IPS-18c (cell line): ENCODE measurements around the gene TMA7B.

Experiments used
- H3K4me3 ChIP-seq: 2 replicates; pipeline ENCODE4 v1.7.0; 2013; ENCODE audit warnings: low read depth, mild to moderate bottlenecking, low read length, moderate library complexity; ENCODE audit not compliant: insufficient read depth
- H3K9me3 ChIP-seq: one replicate; pipeline ENCODE4 v1.6.1; 2013; ENCODE audit warnings: mild to moderate bottlenecking, low read length, moderate library complexity; ENCODE audit not compliant: control insufficient read depth, insufficient read depth

Gene TMA7B

DNA sequence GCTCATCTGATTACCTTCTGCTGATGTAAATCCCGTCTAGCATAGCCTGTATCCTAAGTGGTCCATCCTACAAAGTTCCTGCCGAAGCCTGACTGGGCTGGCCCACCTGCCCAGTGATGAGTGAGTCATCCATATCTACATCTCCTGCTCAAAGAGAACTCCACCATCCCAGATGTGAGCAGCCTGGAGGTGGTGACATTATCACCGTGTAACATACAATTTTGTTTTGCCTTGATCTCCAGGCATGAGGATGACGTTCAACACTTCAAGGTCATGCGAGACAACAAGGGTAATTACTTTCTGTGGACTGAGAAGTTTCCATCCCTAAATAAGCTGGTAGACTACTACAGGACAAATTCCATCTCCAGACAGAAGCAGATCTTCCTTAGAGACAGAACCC, 5.6 kb downstream of the TMA7B start:
- H3K9me3 ChIP-seq = no peaks in the 10 kb centered on the region
- H3K4me3 ChIP-seq = no peak overlapping the region

DNA sequence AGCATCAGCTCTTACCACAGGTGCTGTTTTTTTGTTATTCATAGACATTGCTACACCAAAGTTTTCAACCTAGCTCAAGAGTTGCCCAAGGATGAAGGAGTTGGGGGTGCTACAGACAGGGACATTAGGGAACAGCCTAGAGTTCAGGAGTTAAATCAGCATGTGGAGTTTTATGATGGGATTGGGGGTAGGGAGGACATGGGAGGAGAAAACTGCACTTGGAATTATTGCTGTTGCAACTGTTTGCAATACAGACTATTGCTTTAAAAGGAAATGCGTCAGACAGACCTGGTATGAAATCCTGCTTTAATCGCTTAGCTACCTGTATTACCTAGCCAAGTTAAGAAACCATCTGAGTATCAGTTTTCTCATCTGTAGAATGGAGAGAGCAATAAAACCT, 6.3 kb downstream of the TMA7B start:
- Histone ChIP-seq H3K9me3 (no peaks in the 10 kb centered on the region), H3K4me3 (no peak overlapping the region)

DNA sequence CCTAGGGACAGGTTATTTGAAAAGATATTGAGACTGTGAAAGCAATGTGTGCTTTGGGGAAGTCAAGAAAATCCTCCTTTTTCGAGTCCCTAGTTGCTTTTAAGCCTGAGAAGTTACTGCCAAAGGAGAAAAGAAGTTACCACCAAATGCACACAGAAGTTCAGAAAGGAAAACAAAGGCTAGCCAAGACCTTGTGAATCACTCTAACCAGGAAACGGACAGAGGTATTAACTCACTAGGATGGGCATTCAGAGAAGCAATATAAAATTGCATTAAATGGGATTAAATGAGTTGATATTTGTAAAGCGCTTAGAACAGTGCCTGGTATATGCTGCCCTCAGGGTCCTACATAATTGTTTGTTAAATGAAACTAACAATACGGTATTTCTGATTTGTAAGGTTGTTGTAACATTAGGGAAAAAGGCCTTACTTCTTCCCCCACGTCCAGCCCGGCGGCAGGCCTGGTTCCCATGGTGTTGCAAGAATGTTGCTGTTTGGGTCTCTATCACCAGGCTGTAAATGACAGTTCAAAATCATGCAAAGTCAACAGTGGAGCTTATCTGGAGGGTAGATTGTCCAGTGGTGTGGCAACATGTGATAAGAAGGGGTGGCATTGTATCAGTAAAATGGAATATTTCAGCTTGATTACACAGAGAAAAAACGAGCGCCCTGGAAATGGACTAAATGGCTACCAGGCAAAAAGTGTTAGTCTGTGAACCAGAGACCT, 7.1 kb downstream of the TMA7B start:
- no peak overlapping the region for H3K4me3 ChIP-seq
- no peaks in the 10 kb centered on the region for H3K9me3 ChIP-seq

DNA sequence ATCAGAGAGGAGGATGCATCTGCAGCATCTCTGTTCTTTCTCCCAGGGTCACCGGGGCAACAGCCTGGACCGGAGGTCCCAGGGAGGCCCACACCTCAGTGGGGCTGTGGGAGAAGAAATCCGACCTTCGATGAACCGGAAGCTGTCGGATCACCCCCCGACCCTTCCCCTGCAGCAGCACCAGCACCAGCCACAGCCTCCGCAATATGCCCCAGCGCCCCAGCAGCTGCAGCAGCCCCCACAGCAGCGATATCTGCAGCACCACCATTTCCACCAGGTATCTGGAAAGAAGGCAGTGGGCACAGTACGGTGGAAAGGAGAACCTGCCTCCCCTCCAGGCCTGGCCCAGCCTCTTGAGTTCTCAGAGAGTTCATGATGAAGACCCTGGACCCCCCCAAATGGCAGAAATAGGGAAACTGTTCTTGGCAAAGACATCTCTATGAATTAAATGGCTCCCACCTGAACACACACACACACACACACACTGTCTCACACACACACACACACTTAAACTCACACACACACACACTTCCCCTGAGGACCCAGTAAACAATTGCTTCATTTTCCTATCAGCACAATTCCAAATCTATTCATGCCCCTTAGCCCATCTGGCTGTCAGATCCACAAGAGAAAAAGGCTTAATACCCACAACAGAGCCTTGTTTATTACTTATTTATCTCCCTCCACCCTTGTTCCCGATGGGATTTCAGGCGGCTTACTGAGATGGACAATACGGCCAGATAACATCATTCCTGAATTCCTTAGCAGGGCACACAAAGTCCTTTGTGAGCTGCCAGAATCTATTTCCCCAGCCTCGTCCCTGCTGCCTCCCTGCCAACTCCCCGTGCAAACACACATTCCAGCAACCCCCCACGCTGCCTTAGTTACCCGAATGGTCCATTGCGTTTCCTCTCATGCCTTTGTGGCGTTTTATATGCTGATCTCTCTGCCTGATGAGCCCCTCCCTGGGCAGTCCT, 8.1 kb downstream of the TMA7B start:
- H3K9me3 ChIP-seq = no peaks in the 10 kb centered on the region
- H3K4me3 ChIP-seq = no peak overlapping the region

DNA sequence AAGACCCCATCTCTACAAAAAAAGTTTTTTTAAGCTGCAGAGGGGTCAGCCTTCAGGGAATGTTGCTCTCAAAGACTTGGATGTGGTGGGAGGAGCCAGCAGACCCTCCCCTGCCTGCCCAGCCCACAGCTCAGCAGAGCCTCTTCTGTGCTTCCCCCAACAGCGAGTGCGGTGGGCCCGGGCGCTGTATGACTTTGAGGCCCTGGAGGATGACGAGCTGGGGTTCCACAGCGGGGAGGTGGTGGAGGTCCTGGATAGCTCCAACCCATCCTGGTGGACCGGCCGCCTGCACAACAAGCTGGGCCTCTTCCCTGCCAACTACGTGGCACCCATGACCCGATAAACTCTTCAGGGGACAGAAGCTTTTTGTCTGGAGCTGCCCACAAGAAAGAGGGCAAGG, 10.5 kb downstream of the TMA7B start:
- Histone ChIP-seq H3K4me3 (no peak overlapping the region), H3K9me3 (no peaks in the 10 kb centered on the region)

DNA sequence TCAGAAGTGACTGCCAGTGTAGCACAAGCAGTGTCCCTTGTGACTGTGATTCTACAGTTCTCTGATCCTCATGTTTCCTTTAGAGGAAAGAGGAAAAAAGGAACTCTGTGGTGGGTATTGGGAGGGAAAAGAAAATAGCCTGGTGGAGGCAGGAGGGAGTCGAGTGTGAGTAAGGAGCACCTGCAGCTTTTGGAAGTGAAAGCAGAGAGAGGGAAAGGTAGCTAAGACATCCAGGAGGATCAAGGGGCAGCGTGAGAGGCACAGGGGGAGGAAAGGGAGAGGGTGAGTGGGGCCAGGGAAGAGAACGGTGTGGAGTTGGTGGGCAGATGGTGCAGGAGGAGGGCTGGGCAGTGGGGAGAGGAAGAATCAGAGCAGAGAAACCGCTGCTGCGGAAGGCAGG, 12.4 kb downstream of the TMA7B start:
- Histone ChIP-seq H3K4me3 (no peak overlapping the region), H3K9me3 (no peaks in the 10 kb centered on the region)

DNA sequence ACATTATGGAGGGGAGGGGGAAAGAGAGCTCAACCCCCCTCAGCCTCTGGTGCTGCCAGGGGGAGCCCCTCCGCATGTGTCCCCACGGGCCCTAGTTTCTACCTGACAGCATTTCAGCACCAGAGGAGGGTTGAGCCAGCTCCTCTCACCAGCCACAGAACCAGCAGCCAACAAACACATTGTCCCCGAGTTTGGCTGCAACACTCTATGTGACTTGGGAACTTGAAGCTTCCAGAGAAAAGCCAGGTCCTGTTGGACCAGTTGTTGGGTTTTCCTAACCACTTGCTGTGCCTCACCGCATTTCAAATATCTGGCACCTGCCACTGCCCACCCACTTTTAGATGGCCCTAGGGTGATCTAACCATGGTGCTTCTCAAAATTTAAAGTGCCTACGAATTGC, 13.5 kb downstream of the TMA7B start:
- Histone ChIP-seq H3K9me3 (no peaks in the 10 kb centered on the region), H3K4me3 (no peak overlapping the region)

DNA sequence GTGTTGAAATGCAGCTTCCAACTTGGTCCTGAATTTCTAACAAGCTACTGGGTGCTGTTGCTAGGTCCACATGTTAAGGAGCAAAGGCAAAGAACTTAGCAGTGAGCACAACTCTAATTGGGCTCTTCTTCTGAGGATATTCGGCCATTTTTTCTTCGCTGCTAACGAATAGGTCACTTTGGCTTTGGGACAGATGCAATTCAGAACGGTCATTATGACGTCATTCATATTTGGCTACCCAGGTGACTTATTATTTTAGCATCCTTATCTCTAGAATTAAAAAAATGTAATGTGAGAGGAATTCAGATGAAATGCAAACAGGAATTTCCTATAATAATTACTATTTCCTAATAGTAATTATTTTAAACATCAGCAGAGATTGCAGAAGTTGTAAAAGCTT, 13.9 kb downstream of the TMA7B start:
- H3K4me3 ChIP-seq = no peak overlapping the region

DNA sequence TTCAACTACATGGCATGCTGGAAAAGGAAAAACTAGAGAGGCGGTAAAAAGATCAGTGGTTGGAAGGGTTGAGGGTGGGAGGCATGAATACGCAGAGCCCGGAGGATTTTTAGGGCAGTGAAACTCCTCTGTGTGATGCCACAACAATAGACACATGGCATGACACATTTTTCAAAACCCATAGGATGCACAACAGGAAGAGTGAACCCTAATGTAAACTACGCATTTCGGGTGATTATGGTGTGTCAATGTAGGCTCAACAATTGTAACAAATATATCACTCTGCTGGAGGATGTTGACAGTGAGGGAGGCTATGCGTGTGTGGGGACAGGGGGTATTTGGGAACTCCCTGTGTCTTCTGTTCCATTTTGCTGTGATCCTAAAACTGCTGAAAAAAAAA, 18.9 kb downstream of the TMA7B start:
- Histone ChIP-seq H3K9me3 (no peaks in the 10 kb centered on the region), H3K4me3 (no peak overlapping the region)

More for the DNA sequence above, 13.9 kb downstream of the TMA7B start:
- H3K9me3 ChIP-seq = no peaks in the 10 kb centered on the region

DNA sequence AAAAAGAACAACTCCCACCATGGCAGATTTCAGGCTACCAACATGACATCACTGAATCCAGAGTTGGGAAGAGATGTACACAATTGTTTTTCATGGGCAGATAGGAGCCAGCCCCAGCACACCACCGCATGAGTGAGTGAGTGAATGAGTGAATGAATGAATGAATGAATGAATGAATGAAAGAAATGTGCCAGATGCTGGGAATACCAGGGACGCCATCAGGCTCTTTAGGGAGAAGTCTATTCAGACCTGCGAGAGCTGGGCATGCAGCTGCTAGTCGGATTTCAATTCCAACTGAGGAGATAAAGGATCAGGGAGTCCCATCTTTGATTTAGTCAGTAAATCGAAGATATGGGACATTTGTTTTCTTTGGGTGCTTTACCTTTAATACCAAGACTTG, 19.3 kb downstream of the TMA7B start:
- no peak overlapping the region for H3K4me3 ChIP-seq
- no peaks in the 10 kb centered on the region for H3K9me3 ChIP-seq

DNA sequence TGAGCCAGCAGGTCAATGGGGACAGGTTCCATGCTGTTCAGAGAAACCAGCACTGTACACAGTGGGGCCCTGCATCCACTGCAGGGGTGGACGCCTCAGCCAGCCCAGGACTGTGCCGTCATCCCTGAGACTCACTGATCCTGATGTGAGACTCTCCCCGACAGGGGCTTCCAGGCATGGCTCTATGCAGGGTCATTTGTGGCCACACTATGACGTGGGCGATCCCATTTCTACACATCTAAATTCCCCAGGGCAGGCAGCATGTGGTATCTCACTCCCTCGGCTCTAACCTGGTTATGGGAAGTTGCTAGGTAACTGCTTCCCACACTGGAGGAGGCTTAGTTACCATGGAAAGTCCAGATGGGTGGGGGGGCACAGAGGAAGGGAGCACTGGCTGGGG, 20.4 kb downstream of the TMA7B start:
- no peak overlapping the region for H3K4me3 ChIP-seq
- no peaks in the 10 kb centered on the region for H3K9me3 ChIP-seq

DNA sequence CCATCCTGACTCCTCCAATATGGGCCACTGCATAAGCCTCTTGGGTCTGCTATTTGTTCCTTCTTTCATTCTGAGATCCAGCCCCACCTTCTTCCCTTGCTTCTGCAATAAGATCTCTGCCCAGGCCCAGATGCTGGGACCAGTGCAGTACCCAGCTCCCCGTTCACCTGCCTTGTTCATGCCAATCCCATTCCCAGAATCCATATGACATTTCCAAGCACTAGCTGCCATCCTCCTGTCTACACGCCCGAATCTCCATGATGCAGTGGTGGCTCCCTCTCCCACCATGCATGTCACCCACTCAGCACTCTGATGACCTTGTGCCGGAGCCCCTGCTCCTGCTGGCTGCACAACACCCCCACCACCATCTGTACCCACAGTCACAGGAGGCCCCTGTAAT, 23.1 kb downstream of the TMA7B start:
- Histone ChIP-seq H3K4me3 (no peak overlapping the region), H3K9me3 (no peaks in the 10 kb centered on the region)

DNA sequence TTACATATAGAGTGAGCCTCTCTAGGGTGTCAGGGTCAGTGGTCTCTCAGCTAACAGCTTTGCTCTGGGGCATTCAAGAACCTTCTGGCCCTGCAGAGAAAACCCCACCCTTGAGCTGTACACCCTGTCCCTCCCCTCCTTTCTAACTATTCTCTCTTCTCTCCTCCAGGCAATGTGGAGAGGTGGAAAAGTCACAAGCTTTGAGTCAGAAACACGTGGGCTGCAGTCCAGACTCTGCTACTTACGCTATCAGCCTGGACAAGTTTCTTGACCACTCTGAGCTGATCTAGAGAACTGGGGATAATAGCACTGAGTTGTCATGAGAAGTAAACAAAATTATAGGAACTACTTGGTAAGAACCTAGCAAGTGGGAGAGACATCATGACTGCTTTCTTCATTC, 23.8 kb downstream of the TMA7B start:
- H3K4me3 ChIP-seq = no peak overlapping the region
- no peaks in the 10 kb centered on the region for H3K9me3 ChIP-seq

DNA sequence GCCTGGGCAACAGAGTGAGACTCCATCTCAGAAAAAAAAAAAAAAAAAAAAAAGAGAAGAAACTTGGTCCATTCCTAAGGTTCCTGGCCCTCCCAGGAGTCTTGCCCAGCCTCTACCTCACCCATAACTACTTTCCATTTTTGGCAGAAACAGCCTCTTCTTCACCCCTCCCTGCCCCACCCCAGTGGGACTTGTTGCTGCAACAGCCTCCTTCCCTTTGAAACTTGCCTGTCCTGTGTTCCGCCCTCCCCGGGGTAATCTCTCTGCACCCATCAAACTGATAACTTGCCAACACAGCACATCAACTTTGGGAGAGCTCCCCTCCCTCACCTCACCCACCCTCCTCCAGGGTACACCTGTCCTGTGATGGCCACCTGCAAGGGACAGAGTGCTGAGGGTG, 24.5 kb downstream of the TMA7B start:
- H3K9me3 ChIP-seq = no peaks in the 10 kb centered on the region
- no peak overlapping the region for H3K4me3 ChIP-seq

DNA sequence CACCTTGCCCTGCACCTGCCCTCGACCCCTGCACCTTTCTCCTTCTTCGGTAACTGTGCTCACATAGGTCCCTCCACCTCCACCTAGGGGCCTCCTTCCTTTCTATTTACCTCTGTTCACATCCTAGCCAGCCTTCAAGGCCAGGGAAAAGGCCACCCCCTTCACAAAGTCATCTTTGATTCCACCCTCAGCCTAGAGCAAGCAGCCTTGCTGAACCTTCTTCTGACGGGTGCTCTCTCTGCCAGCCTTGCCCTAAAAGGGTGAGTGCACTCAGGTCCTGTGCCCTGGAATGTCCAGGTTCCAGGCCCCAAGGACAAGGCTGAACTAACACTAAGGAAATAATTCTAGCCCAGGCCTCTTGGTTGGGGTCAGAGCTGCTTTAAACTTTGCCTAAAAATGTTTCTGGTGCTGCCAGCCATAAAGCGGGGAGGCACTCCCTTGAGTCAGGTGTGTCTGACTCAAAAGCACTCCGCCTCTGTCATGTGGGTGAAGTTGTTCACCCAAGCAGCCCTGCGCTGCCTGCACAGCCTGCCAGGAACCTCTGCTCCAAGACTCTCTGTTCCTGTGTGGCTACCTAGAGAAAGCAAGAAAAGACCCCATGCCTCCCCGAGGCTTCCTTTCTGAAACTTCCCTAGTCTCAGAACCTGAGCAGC, 25.3 kb downstream of the TMA7B start:
- Histone ChIP-seq H3K4me3 (no peak overlapping the region), H3K9me3 (no peaks in the 10 kb centered on the region)

DNA sequence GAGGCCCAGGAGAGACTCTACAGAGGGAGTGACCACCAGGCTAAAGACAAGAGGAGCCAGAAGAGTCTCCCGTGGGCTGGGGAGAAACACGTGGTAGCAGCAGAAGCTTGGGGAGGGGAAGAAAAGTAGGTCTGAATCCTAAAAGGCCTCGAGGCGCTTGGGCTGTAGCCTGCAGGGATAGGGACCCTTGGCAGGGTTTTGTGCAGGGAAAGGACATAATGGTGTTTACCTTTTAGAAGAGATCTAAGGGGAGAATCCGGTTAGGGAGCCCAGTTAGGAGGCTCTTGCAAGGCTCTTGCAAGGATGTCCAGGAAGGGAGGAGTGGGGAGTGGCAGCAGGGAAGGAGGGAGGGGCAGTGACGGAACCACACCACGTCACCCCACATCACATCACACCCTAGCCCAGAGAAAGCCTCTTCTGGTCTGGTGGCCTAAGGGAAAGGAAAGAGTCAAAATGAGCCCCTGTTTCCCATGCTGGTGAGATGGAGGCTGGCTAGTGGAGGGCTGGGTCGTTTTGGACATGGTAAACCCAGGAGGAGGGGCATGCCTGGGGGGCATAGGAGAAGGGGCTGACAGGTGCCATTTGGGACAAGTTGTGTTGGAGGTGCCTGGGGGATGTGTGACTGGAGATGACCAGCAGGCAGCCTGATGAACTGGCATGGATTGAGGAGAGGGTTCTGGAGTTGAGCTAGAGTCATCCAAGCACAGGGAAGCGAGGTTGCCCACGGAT, 28.4 kb downstream of the TMA7B start:
- no peaks in the 10 kb centered on the region for H3K9me3 ChIP-seq

DNA sequence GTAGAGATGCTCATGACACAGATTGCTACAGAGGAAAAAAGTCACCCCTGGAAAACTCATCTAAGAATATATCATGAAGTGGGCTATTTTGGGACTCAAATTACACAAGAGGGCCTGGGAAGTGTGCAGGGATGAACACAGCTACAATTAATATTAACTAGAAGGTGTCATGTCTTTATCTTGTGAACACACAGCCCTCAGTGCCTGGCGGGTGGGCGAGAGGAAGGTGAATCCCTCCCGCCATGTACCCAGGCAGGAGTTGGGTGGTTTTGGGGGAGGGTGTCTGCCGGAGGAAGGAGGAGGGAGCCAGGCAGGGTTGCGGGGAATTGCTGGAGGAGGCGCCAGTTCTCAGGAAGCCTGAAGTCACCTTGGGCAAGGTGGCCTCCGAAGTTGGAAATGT, 29.4 kb downstream of the TMA7B start:
- Histone ChIP-seq H3K4me3 (no peak overlapping the region), H3K9me3 (no peaks in the 10 kb centered on the region)

More for the DNA sequence above, 28.4 kb downstream of the TMA7B start:
- no peak overlapping the region for H3K4me3 ChIP-seq
